Left lobe of liver (tissue), 2 donors: ENCODE data around the gene MUC3A. TPM values are rescaled to one million over a fixed set of nuclear protein-coding genes. Genes with fewer than 3 reads are reported as not detected.
A peak's percentile ranks its signal among the peaks of the same experiment; 100 is the strongest.

ENCODE experiments used
- ATAC-seq: fragments of 200-7000 bp; cut with Tn5 transposase; one replicate; pipeline ENCODE4 v1.9.1; 2020; ENCODE audit warnings: mild to moderate bottlenecking, moderate library complexity
- DNase-seq: peaks from one replicate; pipeline ENCODE4 v3.0.0-alpha.2; 2020; ENCODE audit warnings: low spot score
- total RNA-seq: library from RNA; stranded (reverse); gene quantifications from one replicate; pipeline ENCODE4 v1.2.1, GENCODE V29; 2021
- donor health status: DM: no; HTN: no; CAD: no; lungs with moderate emphysema.
- donor health status: DM: no; HTN: yes; CAD: no.

The MUC3A gene
- total RNA-seq, 1 donor from 2014 or later, result 9.4 TPM

GRCh38 chr7:100946766-100947365, 2.5 kb upstream of the MUC3A start:
- ATAC-seq (no peak), DNase-seq (no peak)

GRCh38 chr7:100947792-100948191, 1.5 kb upstream of the MUC3A start:
- DNase-seq, result no peak
- no peak for ATAC-seq

- DNase-seq, result no peak
- ATAC-seq, result peak; percentile 61
These were observed 654 bp downstream of the MUC3A start for GRCh38 chr7:100949933-100950443.

- ATAC-seq (no peak), DNase-seq (no peak)
These were observed 1.8 kb downstream of the MUC3A start for GRCh38 chr7:100951172-100951571.

GRCh38 chr7:100951888-100952560, 2.7 kb downstream of the MUC3A start:
- no peak for ATAC-seq

GRCh38 chr7:100952641-100953040, 3.3 kb downstream of the MUC3A start:
- no peak for ATAC-seq

More at GRCh38 chr7:100951888-100952560, 2.7 kb downstream of the MUC3A start:
- no peak for DNase-seq

GRCh38 chr7:100957832-100958421, 8.6 kb downstream of the MUC3A start:
- ATAC-seq, result no peak
- DNase-seq, result no peak

More at GRCh38 chr7:100952641-100953040, 3.3 kb downstream of the MUC3A start:
- no peak for DNase-seq

- ATAC-seq (no peak), DNase-seq (no peak)
These were observed 10.6 kb downstream of the MUC3A start for GRCh38 chr7:100959894-100960293.

- DNase-seq (no peak), ATAC-seq (no peak)
These were observed 13.2 kb downstream of the MUC3A start for GRCh38 chr7:100962537-100962936.

GRCh38 chr7:100963386-100963785, 14.1 kb downstream of the MUC3A start:
- no peak for DNase-seq
- ATAC-seq, result no peak

GRCh38 chr7:100963874-100964273, 14.5 kb downstream of the MUC3A start:
- ATAC-seq, result no peak

GRCh38 chr7:100964630-100965029, 15.3 kb downstream of the MUC3A start:
- DNase-seq, result no peak
- no peak for ATAC-seq

More at GRCh38 chr7:100963874-100964273, 14.5 kb downstream of the MUC3A start:
- no peak for DNase-seq

GRCh38 chr7:100965045-100965722, 15.8 kb downstream of the MUC3A start:
- DNase-seq, result no peak
- ATAC-seq, result no peak

- DNase-seq (peak; percentile 79), ATAC-seq (peak; percentile 83)
These were observed 16.6 kb downstream of the MUC3A start for GRCh38 chr7:100965723-100966541.

GRCh38 chr7:100966542-100967291, 17.4 kb downstream of the MUC3A start:
- ATAC-seq (no peak), DNase-seq (no peak)

GRCh38 chr7:100967292-100967863, 18.0 kb downstream of the MUC3A start:
- no peak for DNase-seq
- no peak for ATAC-seq

- ATAC-seq, result no peak
These were observed 18.7 kb downstream of the MUC3A start for GRCh38 chr7:100968031-100968430.

GRCh38 chr7:100968650-100969049, 19.3 kb downstream of the MUC3A start:
- no peak for DNase-seq
- ATAC-seq, result no peak

More at GRCh38 chr7:100968031-100968430, 18.7 kb downstream of the MUC3A start:
- DNase-seq, result no peak

- no peak for ATAC-seq
- no peak for DNase-seq
These were observed 19.8 kb downstream of the MUC3A start, which contains the start of gene MUC12 for GRCh38 chr7:100969066-100969615. MUC12 (plus strand) TSS chr7:100969565; CDS start chr7:100969623, 58 bp downstream.
